ENCODE data around the gene PRKAG2.

The PRKAG2 gene

GRCh38 chr7:151866761-151867655 lies 9.9 kb downstream of the PRKAG2 start:
- DNase-seq (ENCODE audit: low read depth in 2 of 3, low spot score in 2 of 3) = no peak

- no peak for DNase-seq (ENCODE audit: low read depth in 2 of 3, low spot score in 2 of 3)
These were observed 10.9 kb downstream of the PRKAG2 start for GRCh38 chr7:151866028-151866427.

GRCh38 chr7:151865070-151865670 lies 11.7 kb downstream of the PRKAG2 start:
- no peak for DNase-seq (ENCODE audit: low read depth in 2 of 3, low spot score in 2 of 3)

- DNase-seq (ENCODE audit: low read depth in 2 of 3, low spot score in 2 of 3) = no peak
These were observed 12.4 kb downstream of the PRKAG2 start for GRCh38 chr7:151864561-151864960.

- DNase-seq (ENCODE audit: low read depth in 2 of 3, low spot score in 2 of 3) = no peak
These were observed 12.8 kb downstream of the PRKAG2 start for GRCh38 chr7:151864081-151864480.

- DNase-seq (ENCODE audit: low read depth in 2 of 3, low spot score in 2 of 3) = no peak
These were observed 13.4 kb downstream of the PRKAG2 start for GRCh38 chr7:151863386-151864079.

- DNase-seq (ENCODE audit: low read depth in 2 of 3, low spot score in 2 of 3) = no peak
These were observed 14.1 kb downstream of the PRKAG2 start for GRCh38 chr7:151862606-151863381.

- DNase-seq (ENCODE audit: low read depth in 2 of 3, low spot score in 2 of 3) = no peak
These were observed 15.0 kb downstream of the PRKAG2 start for GRCh38 chr7:151861881-151862280.

GRCh38 chr7:151860771-151861170 lies 16.1 kb downstream of the PRKAG2 start:
- no peak for DNase-seq (ENCODE audit: low read depth in 2 of 3, low spot score in 2 of 3)

- no peak for DNase-seq (ENCODE audit: low read depth in 2 of 3, low spot score in 2 of 3)
These were observed 16.8 kb downstream of the PRKAG2 start for GRCh38 chr7:151859948-151860685.

- DNase-seq (ENCODE audit: low read depth in 2 of 3, low spot score in 2 of 3) = no peak
These were observed 17.6 kb downstream of the PRKAG2 start for GRCh38 chr7:151859111-151859947.

- DNase-seq (ENCODE audit: low read depth in 2 of 3, low spot score in 2 of 3) = no peak
These were observed 18.5 kb downstream of the PRKAG2 start for GRCh38 chr7:151858456-151858855.

GRCh38 chr7:151857866-151858450 lies 19.0 kb downstream of the PRKAG2 start:
- no peak for DNase-seq (ENCODE audit: low read depth in 2 of 3, low spot score in 2 of 3)

- DNase-seq (ENCODE audit: low read depth in 2 of 3, low spot score in 2 of 3) = no peak
These were observed 19.5 kb downstream of the PRKAG2 start for GRCh38 chr7:151857412-151857811.

- no peak for DNase-seq (ENCODE audit: low read depth in 2 of 3, low spot score in 2 of 3)
These were observed 20.4 kb downstream of the PRKAG2 start for GRCh38 chr7:151856516-151856915.

- DNase-seq (ENCODE audit: low read depth in 2 of 3, low spot score in 2 of 3) = no peak
These were observed 20.8 kb downstream of the PRKAG2 start for GRCh38 chr7:151856098-151856497.

- no peak for DNase-seq (ENCODE audit: low read depth in 2 of 3, low spot score in 2 of 3)
These were observed 22.2 kb downstream of the PRKAG2 start for GRCh38 chr7:151854720-151855071.

- DNase-seq (ENCODE audit: low read depth in 2 of 3, low spot score in 2 of 3) = no peak
These were observed 22.8 kb downstream of the PRKAG2 start for GRCh38 chr7:151853896-151854719.

All from activated CD8-positive, alpha-beta memory T cell treated with anti-CD3 and anti-CD28 coated beads for 48 hours (primary cell).